Hypothalamus (tissue), 51 donors: ENCODE measurements around the gene TTC24.
"Not testable (repeated sequence)": the region's sequence is repeated elsewhere in the genome, so short reads cannot be mapped to it uniquely, and the experiment has no call there.

ENCODE experiments used
- DNase-seq, 51 donors: peaks; one replicate each; lab custom pipeline; 2025; lab: John Stamatoyannopoulos, UW

TTC24 gene

GRCh38 chr1:156601892-156602291, 22.4 kb downstream of the TTC24 start:
- DNase-seq = no peak

DNA sequence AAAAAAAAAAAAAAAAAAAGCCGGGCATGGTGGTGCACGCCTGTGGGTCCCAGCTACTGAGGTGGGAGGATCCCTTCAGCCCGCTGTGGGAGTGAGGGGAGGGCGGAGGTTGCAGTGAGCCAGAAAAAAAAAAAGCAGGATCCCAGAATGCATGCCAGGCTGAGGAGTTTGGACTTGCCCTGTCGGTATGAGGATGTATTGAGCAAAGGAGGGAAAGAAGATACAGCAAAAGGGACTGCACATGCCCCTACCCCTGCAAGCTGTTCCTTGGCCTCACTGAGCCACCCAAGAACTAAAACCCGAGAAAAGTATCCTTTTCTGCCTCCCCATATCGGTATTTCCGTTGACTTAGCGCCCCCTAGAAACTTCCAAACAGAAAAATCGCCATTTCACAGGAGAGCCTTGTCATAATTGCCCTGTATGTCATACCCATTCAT, 23.1 kb downstream of the TTC24 start:
- DNase-seq = peak in 1 of 51 donors; percentile 11

DNA sequence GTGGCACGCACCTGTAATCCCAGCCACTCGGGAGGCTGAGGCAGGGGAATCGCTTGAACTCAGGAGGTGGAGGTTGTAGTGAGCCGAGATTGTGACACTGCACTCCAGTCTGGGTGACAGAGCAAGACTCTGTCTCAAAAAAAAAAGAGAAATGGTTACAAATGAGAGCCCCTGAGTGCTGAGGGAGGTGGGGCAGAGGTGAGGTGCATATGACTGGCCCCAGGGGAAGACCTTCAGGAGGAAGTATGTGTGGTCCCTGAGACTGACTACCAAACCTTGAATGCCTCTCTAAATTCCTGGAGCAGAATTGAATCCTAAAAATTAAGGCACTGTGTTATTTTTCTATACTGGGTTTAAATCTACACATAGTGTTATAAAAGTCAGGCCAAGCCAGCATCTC, 27.8 kb downstream of the TTC24 start:
- not testable (repeated sequence) for DNase-seq

DNA sequence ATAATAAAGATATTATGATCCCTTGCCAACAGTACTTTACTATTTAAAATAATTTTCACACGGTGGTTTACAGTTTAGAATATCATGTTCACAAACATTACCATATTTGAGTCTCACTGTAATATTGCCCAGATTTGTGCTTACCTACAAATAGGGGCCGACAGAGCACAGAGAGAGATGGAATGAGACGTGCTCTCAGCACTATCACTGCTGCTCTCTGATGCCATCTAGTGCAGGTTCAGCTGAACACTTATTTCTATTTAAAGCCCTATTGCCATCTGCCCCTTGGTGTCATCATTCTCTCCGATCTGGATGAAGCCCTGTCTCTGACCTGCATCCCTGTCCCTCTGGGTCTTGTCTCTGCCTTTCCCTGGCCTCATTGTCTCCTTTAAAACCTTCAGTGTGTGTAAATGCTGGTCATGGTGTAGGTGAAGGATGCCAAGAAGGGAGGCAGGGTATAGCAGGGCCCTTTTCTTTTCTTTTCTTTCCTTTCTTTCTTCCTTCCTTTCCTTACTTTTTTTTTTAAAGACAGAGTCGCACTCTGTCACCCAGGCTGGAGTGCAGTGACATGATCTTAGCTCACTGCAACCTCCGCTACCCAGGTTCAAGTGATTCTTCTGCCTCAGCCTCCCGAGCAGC, 28.6 kb downstream of the TTC24 start:
- peak in 30 of 51 donors; percentile 9 to 79 (median 44) for DNase-seq

- peak in 2 of 51 donors; percentile 7 to 12 for DNase-seq
Measured at GRCh38 chr1:156608981-156609380, 29.5 kb downstream of the TTC24 start.

- DNase-seq = not testable (repeated sequence)
Measured at GRCh38 chr1:156610072-156610471, 30.5 kb downstream of the TTC24 start.

- no peak for DNase-seq
Measured at GRCh38 chr1:156612666-156613065, 33.1 kb downstream of the TTC24 start.

DNA sequence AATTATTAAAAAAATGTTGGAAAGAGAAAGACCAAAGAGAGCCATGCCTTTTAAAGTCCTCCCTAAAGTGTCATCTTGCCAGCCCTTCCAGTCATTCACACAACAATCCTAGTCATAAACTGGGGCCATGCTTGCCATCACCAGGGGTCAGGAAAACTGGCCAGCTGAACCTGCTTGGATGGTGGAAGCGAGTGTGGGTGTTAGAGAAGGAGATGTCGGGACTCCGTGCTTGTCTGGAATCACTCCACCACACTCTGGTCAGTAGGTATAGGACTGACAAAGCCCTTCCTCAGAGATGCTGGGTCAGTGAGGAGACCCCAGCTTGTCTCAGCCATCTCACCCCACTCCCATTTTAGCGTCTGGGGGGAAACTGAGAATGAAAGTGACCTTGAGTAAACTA, 36.4 kb downstream of the TTC24 start:
- DNase-seq = peak in 4 of 51 donors; percentile 22 to 72 (median 25)

GRCh38 chr1:156616463-156616862, 36.9 kb downstream of the TTC24 start:
- peak in 34 of 51 donors; percentile 14 to 89 (median 62) for DNase-seq

GRCh38 chr1:156618853-156619581, 39.5 kb downstream of the TTC24 start, which contains the start of gene HAPLN2:
Gene HAPLN2, plus strand, starts transcription at chr1:156619415. Its CDS starts 4,076 bp downstream, at chr1:156623491.
- DNase-seq = peak in 27 of 51 donors; percentile 20 to 85 (median 54)

- peak in 1 of 51 donors; percentile 64 for DNase-seq
Measured at GRCh38 chr1:156619582-156619955, 40.0 kb downstream of the TTC24 start.

- peak in 1 of 51 donors; percentile 10 for DNase-seq
Measured at GRCh38 chr1:156622581-156623297, 43.2 kb downstream of the TTC24 start.

DNA sequence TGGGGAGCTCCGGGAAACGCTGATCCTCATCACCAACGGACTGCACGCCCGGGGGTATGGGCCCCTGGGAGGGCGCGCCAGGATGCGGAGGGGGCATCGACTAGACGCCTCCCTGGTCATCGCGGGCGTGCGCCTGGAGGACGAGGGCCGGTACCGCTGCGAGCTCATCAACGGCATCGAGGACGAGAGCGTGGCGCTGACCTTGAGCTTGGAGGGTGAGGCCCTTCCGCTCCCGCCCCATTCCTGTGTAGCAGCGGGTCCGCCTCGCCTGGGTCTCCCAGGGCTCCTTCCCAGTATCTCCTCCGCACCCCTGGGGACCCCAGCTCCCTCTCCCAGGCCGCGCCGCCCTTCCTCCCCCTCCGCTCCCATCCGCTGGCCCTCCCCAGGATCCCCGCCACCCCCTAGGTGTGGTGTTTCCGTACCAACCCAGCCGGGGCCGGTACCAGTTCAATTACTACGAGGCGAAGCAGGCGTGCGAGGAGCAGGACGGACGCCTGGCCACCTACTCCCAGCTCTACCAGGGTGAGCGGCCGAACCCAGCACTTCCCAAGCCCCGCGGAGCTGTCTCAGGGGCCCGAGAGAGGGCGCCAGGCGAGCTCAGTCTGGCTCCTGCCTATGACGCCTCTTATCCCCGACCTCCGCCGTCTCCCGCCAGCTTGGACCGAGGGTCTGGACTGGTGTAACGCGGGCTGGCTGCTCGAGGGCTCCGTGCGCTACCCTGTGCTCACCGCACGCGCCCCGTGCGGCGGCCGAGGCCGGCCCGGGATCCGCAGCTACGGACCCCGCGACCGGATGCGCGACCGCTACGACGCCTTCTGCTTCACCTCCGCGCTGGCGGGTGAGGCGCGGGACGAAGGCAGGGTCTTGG, 44.7 kb downstream of the TTC24 start:
- DNase-seq = peak in 25 of 51 donors; percentile 16 to 63 (median 38)

DNA sequence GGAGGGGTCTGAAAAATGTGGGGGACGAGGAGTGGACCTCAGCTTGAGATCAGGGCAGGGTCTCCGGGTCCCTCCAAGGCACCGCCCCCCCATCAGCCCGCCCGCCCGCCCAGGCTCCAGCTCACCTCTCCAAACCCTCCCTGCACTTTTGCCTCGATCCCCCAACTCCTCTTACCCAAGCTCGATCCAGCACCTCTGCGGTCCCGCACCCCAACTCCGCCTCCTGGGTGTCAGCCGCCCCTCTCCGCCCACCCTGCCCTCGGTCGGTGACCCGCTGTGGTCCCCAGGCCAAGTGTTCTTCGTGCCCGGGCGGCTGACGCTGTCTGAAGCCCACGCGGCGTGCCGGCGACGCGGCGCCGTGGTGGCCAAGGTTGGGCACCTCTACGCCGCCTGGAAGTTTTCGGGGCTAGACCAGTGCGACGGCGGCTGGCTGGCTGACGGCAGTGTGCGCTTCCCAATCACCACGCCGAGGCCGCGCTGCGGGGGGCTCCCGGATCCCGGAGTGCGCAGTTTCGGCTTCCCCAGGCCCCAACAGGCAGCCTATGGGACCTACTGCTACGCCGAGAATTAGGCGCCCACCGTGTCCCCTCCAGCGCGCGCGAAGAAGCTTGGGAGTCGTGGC, 45.4 kb downstream of the TTC24 start:
- peak in 1 of 51 donors; percentile 5 for DNase-seq

DNA sequence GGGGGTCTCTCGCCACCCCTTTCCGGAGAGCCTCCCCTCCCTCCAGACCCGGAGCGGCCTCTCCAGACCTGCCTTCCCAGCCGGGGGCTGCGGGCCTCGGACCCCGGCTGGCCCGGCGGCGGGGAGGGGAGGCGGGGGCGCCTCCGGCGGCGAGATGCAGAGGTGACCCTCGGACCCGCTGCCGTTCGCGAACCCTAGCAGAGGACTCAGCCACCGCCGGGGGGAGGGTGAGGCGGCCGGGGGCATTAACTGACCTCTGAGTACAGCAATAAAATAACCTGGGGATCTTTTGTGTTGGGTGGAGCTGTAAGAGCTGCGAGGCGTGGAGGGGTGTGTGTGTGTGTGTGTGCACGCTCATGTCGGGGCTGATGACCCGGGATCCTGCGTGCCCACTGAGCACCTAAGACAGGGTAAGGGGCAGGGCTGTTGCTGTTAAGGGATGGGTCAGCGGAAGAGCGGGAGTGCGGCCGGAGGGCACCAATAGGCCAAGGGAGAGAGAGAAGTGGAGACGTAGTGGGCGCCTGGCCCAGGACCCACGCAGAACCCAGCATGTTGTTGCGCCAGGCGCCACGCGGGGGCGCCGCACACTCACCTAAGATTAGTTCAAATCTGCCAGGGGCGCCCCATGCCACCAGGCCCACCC, 46.0 kb downstream of the TTC24 start:
- DNase-seq = peak in 33 of 51 donors; percentile 23 to 84 (median 52)

DNA sequence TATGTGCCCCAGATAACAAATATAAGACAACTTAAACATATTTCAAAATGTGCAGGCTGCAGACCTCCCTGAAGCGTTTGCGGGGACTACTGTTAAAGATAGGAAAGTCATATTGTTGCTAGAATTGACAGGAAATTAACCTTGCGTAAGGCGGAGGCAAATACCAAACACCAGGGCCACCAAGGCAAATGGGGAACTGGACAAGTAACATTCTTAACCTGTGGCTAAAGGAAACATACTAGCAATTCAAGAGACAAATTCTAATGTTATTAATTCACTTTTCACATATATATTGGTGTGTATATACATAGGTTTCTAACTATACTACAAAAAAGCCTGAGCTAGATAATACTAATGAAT, 46.5 kb downstream of the TTC24 start:
- no peak for DNase-seq

- DNase-seq = peak in 11 of 51 donors; percentile 9 to 55 (median 29)
Measured at GRCh38 chr1:156627313-156627880, 47.9 kb downstream of the TTC24 start.

GRCh38 chr1:156629823-156630449, 50.4 kb downstream of the TTC24 start:
- DNase-seq = no peak
